AML-193 (cell line): ENCODE results near the gene TMCO4.

ENCODE experiments used
- DNase-seq, 2 experiments: peaks; one replicate each; lab custom pipeline; 2025; lab: John Stamatoyannopoulos, UW

Gene TMCO4

GRCh38 chr1:19715334-19716203 lies 84.1 kb downstream of the TMCO4 start:
- peak; percentile 84 to 87 for DNase-seq

DNA sequence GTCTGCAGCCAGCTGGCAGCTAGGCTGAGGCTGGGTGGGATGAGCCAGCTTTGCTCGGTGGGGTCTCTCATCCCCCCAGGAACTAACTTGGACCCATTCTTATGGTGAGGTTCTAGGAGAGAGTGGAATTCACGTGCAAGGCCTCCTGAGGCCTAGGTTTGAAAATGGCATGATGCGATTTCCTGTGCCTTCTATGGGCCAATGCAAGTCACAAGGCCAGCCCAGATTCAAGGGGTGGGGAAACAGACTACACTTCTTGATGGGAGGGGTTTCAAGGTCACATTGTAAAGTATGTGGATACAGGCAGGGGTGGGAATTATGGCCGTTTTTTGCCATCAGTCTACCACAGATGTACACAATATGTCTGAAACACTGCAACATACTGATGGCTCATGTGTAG lies 86.8 kb downstream of the TMCO4 start:
- DNase-seq = no peak

DNA sequence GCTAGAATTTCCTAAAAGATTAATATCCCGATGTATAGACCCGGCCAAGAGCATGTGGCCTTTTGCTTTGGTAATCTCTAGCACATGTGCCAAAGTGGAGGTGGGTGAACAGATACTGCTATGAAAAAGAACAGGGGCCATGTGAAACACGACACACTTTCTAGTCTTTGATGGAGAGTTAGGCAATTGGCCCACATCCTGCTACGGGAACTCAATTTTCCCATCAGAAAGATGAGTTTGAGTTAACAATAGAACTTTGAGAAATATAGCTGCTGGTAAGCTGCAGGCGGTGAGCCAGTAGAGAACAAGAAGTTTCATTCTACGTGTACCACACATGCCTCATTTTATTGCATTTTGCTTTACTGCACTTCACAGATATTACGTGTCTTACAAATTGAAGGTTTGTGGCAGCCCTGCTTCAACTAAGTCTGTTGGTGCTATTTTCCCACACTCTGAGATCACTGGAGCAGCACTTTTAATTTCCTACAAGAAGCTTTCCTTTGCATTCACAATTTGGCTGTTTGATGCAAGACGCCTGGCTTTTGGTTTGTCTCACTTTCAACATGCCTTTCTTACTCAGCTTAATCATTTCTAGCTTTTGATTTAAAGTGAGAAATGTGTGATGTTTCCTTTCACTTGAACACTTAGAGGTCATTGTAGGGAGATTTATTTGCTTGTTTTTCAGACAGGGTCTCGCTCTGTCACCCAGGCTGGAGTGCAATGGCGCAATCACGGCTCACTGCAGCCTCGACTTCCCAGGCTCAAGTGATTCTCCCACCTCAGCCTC lies 88.7 kb downstream of the TMCO4 start:
- DNase-seq = no peak

GRCh38 chr1:19709260-19709793 lies 90.4 kb downstream of the TMCO4 start:
- no peak for DNase-seq

- DNase-seq = no peak
Measured at GRCh38 chr1:19708567-19709110, 91.1 kb downstream of the TMCO4 start.

DNA sequence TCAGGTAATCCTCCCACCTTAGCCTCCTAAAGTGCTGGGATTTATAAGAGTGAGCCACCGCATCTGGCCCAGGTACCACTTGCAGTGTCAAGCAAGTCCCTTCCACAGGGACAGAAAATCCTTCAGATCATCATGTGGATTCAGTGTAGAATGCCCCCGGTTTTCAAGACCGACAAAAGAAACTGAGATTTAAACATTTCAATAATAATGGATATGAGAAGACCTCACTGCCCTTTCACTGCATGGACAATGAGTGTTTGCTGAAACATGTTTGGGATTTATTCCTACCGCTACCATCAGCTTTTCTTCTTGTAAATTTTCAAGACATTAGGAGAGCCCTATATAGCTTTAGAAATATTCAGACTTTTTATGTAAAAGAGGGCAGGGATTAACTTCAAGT lies 93.6 kb downstream of the TMCO4 start:
- DNase-seq = no peak

- no peak for DNase-seq
Measured at GRCh38 chr1:19705464-19705863, 94.3 kb downstream of the TMCO4 start.

DNA sequence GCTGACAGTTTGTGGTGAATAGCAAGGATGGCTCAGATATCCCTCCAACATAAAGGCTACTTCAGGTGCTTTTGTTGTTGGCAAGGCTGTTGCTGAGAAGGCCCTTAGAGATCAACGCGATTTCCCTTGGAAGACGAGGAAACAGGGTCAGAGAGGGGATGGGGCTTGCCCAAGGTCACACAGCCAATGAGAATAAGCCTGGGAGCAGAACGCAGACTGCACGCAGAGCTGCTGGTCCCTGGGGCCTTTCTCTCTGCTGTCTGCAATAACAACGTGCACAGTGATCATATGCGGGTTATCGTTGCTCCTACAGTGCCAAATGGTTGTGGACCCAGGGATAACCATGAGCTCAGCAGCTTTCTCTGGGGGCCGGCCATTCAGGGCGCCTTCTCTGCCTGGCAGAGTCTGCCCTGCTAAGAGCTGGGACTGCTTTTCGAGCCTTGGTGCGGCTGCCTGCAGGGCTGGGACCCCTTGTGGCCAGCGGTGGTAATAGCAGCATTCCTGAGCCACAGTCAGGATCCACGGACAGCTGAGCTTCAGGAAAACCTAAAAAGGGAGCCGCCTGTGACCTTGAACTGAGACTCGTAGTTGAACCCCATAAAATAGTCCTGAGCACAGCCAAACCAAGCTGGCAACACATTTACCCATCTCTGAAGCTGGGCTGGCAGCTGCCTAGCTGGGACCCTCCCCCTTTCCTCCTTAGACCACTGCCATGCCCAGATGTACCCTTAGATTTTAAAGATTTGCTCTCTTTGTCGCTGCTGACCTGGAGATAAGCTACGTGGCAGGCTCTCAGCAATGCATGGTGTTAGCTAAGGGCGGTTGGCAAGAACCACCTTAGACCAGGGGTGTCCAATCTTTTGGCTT lies 95.2 kb downstream of the TMCO4 start:
- DNase-seq = peak in 1 of 2 experiments; percentile 3

DNA sequence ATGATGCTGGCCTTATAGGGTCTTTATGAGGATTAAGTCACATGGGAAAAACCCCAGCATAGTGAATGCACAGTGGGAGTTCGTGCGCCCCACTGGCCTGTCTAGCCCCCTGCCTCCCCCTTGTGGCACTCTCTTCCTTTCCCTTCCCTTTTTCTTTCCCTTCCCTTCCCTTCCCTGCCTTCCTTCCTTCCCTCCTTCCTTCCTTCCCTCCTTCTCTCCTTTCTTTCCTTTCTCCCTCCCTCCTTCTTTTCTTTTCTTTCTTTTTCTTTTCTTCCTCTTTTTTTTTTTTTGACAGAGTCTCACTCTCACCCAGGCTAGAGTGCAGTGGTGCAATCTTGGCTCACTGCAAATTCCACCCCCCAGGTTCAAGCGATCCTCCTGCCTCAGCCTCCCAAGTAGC lies 96.4 kb downstream of the TMCO4 start:
- no peak for DNase-seq

- no peak for DNase-seq
Measured at GRCh38 chr1:19700079-19700777, 99.5 kb downstream of the TMCO4 start.

DNA sequence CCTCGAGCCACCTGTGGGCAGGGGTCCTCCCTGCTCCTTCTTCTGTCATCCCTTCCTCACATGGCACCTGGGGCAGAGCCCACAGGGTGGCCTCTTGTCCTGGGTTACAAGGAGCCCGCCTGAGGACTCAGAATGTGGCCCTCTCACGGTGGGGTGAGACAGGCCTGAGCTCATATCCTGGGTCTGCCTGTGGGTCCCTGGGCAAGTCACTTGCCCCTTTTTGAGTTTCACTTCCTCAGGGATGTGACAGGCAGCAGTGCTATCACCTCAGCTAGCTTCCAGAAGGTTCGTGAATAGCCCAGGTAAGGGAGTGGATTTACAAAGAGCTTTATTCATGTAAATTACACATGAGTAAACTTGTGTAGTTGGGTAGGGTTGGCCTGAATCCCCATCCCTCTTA lies 101.5 kb downstream of the TMCO4 start:
- no peak for DNase-seq

DNA sequence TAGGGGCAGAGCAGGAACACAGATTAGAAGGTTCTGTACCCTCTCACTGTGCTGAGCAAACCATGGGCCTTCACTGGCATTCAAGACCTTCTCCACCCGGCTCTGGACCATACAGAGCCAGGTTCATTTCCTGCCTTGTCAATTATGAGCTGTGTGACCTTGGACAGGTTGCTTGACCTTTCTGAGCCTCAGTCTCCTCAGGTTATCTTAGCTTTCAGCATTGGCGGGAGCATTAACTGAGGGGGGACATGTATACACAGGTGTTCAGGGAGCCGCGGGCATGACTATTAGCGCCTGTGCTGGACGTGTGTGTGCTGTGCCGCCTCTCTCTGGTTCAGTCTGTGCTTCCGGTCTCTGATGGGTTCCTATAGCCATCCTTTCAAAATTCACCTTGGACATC lies 102.9 kb downstream of the TMCO4 start:
- no peak for DNase-seq

DNA sequence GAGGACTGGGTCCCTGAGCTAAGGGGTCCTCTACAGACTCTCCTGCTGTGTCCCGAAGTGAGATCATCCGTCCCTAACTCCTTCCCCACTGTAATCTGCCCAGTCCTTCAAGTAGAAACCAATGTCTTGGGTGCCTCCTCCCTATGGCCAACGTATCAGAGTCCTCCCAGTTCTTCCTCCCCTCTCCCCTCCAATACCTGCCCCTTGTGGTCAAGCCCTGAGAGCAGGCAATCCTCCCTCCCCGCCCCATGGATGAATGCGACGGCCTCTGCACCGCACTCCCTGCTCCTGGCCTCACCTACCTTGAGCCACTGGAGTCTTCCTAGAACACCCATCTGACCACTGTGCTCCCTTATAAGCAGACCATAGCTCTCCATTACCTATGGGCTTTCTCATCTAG lies 103.9 kb downstream of the TMCO4 start:
- no peak for DNase-seq

GRCh38 chr1:19694298-19694697 lies 105.4 kb downstream of the TMCO4 start:
- DNase-seq = no peak

- DNase-seq = no peak
Measured at GRCh38 chr1:19690342-19690741, 109.4 kb downstream of the TMCO4 start.

DNA sequence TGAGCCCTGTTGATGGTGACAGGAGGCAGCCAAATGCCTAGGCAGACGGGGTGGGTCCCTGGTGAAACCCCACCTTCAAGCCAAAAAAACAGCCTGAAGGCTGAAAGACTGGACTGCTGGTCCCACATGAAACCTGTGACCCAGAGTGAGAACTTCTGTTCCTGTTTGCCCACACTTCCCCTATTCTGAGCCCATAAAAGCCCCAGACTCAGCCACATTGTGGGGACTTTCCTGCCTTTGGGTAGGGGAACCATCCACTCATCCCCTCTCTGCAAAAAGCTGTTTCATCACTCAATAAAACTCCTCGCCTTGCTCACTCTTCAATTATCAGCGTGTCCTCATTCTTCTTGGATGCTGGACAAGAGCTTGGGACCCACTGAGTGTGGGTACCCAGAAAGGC lies 109.9 kb downstream of the TMCO4 start:
- no peak for DNase-seq

DNA sequence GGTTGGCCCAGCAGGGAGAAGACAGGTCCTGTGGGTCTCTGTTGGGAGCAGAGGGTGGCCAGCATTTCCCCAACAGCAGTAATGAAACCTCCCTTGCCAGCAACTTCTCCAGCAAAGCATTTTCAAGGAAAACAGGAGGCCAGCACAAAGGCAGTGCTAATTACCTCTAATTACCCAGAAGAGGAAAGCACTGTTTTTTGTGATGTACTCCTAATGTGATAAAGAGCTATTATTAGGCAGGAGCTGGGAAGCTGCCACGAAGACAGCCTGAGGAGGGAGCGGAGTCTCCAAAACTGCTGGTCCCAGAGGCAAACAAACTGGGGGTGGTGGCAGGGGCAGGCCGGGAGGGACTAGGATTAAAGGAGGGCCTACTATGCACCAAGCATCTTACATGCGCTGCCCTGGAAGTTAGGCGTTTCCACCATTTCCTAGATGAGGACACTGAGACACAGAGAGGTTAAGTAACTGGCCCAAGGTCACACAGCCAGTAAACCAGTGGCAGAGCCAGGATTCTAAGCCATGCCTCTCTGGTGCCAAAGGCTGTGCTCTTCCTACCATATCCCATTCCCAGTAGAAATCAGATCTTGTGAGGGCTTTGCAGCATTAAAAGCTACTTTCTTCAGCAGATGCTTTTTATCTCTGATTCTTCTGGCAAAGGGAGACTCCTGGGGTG lies 110.5 kb downstream of the TMCO4 start:
- DNase-seq = no peak

DNA sequence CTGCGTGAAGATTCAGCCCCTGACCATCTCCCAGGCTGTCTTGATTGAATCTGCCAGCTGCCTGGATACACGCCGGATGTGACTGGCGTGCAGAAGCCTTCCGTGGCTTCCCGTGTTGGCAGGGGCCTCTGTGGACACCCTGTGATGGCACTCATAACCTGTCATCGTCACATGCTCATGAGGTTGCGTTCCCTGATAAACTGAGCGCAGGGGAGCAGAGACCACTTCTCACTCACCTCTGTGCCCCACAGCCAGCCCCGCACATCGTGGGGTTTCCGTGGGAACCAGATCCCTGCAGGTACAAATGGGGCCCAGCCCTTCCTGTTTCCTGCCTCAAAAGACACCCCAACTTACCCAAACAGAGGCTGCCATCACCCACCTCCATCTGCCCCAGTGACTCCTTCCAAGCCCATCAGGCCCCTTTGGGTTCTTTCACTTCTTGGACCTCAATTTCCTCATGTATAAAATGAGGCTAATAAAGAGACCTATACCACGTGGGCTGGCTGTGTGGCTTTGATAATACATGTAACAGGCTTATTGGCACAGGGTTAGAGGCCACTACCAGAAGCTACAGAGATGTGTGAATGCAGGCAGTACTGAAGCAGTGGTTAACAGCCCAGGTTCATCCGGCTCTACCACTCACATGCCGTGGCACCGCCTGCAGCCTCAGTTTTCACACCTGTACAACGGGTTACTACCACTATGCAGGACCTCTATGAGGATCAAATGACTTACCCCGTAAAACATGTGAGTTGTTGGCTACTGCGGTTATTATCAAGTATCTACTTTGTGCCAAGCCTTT lies 111.5 kb downstream of the TMCO4 start:
- no peak for DNase-seq

- no peak for DNase-seq
Measured at GRCh38 chr1:19687414-19687813, 112.3 kb downstream of the TMCO4 start.

- DNase-seq = no peak
Measured at GRCh38 chr1:19685994-19686393, 113.7 kb downstream of the TMCO4 start.
